Occipital lobe (tissue), 2 donors: ENCODE measurements around the gene ANO9. TPM values are rescaled to one million over a fixed set of nuclear protein-coding genes. Genes with fewer than 3 reads are reported as not detected.

ENCODE experiments used
- DNase-seq: peaks from one replicate; lab custom pipeline; 2025; lab: John Stamatoyannopoulos, UW
- total RNA-seq: library from RNA; depleted of rRNA; stranded (reverse); fragments of >200 nt; gene quantifications from one replicate; pipeline ENCODE4 v1.2.3, GENCODE V29; 2014

The ANO9 gene
- total RNA-seq, 1 donor from 2014 or later = not detected

DNA sequence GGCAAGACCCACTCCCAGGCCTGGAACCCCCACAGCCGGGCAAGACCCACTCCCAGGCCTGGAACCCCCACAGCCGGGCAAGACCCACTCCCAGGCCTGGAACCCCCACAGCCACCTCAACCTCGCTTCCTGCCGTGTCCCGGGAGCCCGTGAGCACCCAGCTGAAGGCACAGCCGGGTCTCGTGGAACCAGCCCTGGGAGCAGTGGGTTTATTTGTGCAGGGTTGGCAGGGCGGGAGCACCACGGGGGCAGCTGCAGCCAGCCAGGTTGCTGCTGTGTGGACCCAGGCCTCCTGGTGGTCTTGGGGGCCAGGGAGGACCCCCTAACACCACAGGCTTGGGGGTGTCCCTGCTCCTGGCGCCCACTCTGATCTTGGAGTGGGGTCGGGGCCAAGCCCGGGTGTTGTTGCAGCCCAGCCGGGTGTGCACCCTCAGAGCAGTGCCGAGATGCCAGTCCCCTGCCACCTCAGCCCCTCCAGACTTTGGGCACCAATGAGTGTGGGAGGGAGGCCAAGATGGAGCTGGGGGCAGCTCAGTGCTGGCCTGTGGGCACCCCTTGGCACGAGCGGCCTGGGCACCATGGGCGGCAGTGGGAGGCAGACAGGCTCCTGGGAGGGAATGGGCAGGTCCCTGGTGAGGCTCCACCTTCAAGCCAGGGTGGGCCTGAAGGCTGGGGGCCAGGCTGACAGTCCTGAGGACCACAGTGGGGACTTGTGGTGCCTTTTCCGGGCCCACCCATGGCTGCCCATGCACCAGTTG is 56.0 kb downstream of the ANO9 start:
- DNase-seq = no peak

DNA sequence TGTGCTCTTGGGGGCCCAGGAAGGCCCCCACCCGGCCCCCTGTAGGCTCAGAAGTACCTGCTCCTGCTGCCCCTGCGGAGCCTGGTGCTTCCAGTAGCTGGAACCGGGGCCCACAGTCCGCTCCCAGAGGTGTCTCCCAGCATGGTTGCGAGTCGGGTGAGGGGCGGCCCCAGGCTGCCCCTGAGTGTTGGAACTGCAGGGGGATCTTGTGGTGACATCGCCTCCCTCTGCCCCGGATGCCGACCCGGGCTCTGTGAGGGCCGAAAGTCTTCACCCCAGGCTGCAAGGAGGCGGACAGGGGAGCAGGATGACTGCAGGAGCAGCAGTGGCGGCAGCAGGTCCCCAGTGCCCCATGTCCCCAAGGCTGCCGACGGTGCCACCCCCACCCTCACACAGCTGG is 57.3 kb downstream of the ANO9 start:
- DNase-seq = no peak

DNA sequence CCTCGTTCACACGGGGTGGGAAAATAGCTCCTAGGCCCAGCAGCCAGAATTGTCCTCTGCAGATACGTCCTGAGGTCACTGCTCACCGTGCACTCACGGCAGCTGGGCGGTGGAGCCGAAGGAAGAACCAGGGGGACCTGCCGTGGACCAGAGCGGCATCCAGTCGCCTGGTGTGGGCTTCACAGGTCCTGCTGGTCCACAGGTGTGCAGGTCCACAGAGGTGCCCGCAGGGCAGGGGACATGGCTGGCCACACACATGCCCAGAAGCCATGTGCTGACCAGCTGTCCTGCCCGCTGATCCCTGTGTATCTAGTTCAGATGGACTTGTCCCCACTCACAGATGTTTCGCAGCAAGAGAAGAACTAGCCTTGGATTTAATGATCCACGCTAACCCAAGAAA is 58.4 kb downstream of the ANO9 start:
- DNase-seq = no peak

DNA sequence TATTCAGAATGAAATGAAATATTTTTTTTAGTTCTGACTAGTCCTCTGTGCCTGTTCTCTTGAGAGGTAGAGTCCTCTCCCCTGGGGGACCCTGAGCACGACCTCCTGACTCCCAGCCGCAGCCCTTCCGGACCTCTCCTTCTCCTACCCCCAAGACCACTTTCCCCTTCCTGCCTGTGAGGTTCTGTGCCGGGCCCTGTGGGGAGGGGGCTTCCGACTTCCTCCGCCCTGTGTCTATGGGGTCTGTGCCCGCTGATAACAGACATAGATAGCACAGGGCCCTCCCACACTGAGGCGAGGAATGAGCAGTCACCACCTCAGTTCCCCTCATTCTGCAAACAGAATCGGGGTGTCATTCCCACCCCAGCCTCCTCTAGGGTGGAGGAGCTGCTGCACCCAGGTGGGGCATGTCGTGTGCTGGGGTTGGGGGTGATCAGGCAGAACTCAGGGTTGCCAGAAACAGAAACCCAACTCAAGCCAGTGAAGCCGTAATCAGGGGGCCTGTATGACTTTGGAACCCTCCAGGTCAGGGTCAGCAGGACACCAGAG is 59.7 kb downstream of the ANO9 start:
- DNase-seq = no peak

DNA sequence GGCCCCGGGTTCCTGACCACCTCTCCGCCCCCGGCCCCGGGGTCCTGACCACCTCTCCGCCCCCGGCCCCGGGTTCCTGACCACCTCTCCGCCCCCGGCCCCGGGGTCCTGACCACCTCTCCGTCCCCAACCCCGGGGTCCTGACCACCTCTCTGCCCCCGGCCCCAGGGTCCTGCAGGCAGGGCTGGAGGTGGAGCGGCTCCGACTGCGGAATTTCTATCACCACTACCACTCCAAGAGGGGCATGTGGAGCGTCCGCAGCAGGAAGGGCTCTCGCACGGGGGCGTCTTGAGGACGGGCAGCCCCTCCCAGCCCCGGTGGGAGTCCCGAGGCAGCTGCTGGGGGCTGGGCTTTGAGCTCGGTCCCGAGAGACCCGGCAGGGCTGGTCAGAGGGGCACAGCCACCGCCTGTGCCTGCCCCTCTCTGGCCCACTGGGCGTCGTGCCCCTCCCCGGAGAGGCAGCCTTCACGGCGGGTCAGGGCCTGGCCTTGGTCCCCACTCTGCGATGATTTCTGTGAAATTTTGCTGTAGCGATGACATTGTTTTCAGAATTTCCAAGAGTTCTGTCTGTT is 60.2 kb downstream of the ANO9 start:
- no peak for DNase-seq

DNA sequence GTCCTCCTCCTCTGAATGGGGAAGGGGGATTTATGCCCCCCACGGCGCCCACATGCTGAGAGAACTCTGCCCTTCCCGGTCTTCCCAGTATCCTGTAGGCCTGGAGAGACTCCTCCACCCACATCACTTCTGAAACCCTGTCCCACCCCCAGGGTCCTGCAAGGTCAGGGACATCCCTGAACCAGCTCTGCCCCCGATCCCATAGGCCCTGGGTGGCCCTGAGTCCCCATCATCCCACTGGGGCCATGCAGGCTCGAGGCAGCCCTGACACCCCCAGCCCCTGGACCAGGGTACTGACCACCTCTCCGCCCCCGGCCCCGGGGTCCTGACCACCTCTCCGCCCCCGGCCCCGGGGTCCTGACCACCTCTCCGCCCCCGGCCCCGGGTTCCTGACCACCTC is 60.8 kb downstream of the ANO9 start:
- no peak for DNase-seq

DNA sequence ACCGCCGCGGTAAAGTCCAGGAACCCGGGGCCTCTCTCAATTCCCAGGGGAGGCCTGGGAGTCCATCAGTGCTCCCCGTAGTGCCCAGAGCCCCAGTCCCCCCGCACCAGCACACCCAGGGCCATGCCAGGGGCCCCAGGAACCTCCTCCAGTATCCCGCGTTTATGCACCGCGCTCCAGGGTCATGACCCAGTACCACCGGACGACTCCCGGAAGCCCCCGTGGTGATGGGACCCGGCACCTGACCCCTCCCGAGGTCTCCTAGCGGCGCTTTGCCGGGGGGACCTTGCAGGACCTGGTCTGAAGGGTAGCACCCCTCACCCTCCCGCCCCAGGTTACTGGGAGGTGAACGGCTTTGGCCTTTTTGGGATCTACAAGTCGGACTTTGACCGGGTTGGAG is 61.3 kb downstream of the ANO9 start:
- no peak for DNase-seq

DNA sequence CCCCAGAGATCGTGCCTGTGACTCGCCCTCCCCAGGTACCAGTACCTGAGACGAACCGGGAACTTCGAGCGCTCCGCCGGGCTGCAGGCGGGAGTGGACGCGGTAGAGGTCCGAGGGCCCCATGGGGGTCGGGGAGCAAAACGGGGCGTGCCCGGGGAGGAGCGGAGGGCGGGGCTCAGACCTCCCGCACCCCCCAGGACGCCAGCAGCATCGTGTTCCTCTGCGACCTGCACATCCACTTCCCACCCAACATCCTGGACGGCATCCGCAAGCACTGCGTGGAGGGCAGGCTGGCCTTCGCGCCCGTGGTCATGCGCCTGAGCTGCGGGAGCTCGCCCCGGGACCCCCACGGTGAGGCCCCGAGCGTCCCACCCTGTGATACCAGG is 61.7 kb downstream of the ANO9 start:
- DNase-seq = no peak

DNA sequence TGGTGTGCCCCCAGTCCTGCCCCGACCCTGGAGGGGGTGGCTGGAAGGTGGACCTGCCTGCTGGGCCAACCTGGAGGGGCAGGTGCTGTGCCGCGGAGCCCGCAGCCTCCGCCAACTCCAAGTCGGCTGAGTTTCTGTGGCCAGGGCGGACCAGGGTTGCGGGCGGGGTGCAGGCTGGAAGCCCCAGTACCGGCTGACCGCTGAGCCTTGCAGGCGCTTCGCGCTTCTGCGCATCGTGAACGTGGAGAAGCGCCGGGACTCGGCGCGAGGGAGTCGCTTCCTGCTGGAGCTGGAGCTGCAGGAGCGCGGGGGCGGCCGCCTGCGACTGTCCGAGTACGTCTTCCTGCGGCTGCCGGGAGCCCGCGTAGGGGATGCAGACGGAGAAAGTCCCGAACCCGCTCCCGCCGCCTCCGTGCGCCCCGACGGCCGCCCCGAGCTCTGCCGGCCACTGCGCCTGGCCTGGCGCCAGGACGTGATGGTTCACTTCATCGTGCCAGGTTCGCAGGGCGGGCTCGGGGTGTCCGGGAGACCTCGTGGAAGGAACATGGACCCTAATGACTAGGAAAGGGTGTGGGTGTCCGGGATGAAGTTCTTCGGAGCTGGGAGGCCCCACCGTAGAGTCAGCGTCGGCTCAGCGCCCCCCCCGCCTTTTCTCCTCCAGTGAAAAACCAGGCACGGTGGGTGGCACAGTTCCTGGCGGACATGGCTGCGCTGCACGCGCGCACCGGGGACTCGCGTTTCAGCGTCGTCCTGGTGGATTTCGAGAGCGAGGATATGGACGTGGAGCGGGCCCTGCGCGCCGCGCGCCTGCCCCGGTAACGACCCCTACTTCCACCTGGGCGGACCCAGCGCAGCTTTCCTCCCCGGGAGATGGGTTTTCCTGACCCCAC is 62.4 kb downstream of the ANO9 start:
- no peak for DNase-seq

DNA sequence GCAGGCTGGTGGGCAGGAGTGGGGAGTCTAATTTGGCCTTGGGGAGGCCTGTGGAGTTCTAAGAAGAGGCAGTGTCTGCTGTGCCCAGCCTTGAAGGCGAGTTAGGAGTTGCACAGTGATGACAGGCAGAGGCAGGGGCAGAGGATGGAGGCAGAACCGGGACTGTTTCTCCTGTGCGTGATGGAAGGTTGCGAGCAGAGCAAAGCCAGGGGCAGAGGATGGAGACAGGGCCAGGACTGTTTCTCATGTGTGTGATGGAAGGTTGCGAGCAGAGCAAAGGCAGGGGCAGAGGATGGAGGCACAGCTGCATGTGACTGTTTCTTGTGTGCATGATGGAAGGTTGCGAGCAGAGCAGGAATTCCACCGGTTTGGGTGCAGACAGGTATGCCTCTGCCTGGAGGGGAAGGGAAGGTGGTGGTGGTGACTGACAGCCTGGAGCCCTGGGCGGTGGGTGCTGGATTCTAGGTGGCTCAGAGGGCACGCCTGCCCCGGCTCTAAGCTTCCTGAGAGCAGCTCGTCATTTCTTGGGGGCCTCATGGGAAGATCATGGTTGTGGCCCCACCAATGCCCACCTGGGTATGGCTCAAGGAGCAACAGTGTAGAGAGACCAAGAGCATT is 63.8 kb downstream of the ANO9 start:
- no peak for DNase-seq

DNA sequence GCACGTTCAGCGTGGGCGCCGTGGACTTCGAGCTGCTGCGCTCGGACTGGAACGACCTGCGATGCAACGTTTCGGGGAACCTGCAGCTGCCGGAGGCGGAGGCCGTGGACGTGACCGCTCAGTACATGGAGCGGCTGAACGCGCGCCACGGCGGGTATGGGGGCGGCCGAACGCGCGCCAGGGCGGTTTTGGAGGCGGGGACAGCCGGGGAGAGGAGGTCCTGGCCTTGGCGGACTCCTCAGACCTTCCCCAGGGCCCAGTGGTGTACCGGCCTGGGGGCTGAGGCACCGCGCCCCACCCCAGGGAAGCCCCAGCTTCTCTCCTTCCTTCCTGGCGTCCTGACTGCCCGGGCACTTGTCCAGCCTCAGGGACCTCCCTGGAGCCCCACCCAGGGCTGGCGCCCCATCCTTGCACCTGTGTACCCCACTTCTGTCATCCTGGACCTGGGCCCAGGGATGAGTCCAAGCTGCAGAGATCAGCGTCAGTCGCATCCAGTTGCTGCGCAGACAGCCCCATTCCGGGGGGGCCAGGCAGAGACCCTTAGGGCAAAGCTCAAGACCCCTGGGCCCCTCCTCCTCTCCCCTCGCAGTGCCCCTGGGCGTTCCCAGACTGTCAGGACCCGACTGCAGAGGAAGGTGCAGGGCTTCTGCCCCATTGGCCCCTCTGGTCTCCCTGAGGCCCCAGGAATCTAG is 64.5 kb downstream of the ANO9 start:
- no peak for DNase-seq

DNA sequence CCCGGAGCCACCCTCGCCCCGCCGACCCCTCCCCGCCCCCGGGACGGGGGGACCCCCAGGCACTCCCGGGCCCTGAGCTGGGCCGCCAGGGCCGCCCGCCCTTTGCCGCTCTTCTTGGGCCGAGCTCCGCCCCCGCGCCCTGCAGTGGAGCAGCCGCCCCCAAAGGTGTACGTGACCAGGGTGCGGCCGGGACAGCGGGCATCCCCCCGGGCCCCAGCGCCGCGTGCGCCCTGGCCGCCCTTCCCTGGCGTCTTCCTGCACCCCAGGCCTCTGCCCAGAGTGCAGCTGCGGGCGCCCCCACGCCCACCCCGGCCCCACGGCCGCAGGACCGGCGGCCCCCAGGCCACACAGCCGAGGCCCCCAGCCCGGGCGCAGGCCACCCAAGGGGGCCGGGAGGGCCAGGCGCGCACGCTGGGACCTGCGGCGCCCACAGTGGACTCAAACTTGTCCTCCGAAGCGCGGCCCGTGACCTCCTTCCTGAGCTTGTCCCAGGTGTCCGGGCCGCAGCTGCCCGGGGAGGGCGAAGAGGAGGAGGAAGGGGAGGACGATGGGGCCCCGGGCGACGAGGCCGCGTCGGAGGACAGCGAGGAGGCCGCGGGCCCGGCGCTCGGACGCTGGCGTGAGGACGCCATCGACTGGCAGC is 65.2 kb downstream of the ANO9 start:
- no peak for DNase-seq

DNA sequence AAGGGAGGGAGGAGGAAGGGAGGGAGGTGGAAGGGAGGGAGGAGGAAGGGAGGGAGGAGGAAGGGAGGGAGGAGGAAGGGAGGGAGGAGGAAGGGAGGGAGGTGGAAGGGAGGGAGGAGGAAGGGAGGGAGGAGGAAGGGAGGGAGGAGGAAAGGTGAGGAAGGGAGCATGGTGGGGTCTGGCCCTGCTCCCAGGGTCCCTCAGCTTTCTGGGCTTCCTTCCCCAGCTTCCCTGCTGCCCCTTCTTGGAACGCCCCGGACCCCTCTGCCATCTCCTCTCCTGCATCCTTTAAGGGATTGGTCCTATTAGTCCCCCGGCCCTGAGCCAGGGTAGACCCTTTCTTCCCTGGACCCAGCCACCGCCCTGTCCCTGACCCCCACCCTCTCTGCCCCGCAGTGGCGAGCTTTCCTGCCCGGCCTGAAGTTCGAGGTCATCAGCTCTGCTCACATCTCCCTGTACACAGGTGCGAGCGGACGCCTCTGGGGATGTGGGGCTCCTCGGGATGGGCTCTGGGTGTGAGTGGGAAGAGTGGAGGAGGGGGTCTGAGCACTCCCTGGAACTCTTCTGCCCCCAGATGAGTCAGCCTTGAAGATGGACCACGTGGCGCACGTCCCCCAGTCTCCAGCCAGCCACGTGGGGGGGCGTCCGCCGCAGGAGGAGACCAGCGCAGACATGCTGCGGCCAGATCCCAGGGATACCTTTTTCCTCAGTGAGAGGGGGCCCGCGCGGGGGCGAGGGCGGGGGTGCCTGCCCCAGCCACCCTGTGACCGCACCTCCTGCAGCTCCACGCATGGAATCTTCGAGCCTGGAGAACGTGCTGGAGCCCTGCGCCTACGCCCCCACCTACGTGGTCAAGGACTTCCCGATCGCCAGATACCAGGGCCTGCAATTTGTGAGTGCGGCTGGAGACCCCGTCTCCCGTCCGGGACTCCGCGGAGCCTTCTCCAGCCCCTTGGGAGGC is 66.5 kb downstream of the ANO9 start:
- no peak for DNase-seq

DNA sequence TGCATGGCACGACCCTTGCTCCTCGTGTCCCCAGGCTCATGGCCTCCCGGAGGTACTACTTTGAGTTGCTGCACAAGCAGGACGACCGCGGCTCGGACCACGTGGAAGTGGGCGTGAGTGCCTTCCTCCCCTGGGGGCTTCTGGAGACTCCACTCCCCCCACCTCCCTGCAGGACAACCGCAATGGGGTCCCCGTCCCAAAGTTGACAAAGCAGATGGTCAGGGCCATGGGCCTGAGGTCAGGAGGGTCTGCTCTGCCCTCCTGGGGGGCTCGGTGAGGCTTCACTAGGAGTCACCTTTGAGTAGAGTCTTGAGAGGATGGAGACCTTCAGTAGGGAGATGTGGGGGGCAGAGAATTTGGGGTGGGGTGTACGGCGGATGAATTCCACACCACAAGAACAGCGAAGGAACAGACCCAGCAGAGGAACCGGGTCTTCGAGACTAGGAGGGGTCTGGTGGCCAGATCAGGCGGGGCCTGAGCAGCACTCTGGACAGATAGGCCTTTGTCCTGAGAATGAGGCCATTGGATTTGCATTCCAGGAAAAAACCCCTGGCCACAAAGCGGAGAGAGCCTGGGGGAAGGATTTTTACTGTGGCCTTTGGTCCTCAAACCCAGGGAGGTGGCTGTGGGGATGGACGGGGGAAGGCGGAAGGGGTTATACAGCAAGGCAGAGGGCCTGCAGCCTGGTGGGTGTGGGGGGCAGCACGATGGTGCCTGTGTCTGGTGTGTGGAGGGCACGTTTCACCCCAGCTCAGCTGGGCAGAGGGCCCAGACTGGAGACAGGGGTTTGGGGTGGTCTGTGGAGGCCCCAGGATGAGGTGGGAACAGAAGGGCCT is 67.9 kb downstream of the ANO9 start:
- DNase-seq = no peak

DNA sequence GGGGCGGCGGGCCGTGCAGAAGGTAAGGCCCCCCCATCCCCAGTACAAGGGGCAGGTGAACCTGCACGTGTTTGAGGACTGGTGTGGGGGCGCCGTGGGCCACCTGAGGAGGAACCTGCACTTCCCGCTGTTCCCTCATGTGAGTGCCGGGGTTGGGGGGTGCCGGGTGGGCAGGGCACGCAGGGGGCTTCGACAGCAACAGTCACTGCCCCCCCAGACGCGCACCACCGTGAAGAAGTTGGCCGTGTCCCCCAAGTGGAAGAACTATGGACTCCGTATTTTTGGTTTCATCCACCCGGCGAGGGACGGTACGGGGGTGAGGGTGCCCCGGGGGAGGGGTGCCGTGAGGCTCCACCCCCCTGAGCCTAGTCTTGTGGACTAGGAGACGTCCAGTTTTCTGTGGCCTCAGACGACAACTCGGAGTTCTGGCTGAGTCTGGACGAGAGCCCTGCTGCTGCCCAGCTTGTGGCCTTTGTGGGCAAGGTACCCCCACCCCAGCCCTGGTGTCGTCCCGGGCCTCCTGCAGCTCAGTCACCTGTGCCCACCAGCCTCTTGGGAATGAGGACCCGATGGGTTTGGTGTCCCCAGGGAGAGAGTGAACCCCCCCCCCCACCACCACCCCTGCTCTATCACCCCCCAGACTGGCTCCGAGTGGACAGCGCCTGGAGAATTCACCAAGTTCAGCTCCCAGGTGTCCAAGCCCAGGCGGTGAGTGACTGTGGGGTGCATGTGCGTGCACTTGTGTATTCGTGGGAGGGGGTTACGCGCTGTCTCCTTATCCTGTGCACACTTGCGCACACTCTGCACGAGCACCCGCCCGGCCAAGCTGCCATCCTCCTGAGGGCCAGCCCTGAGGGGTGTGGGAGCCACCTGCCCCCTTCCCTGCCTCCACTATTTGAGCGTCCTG is 68.7 kb downstream of the ANO9 start:
- DNase-seq = no peak

DNA sequence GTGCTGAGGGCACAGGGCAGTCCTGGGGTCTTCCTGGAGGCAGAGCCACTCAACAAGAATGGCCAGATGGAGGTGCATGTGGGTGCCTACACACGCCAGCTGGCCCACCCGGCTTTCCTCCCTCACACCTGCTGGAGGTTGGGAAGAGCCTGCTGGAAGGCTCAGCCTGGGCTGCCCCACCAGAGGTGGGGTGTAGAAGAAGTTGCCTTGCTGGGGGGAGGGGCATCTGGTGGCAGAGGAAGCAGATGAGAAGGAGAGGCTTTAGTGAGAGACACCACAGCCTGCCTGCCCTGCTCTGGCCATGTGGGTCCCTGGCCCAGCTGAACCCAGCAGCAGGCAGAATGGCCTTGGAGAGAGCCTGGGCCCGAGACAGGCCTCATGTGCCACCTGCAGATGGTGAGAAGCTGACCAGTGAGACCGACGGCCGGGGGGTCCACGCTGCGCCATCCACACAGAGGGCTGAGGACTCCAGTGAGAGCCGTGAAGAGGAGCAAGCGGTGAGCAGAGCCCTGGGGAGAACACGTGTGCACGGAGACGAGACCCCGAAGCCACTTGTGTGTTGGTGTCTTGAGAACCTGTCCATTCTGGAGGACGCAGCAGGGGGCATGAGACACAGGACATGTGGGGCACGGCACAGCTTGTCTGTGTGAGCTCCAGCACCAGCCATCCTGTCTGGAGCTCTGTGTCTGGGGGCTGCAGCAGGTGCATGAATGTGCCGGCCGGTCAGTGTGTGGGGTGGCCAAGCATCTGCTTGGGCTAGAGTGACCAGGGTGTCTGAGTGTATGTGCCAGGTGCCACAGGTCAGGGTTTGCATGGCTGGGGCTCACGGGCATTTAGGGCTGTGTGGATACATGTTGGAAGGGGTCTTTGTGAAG is 69.9 kb downstream of the ANO9 start:
- no peak for DNase-seq

DNA sequence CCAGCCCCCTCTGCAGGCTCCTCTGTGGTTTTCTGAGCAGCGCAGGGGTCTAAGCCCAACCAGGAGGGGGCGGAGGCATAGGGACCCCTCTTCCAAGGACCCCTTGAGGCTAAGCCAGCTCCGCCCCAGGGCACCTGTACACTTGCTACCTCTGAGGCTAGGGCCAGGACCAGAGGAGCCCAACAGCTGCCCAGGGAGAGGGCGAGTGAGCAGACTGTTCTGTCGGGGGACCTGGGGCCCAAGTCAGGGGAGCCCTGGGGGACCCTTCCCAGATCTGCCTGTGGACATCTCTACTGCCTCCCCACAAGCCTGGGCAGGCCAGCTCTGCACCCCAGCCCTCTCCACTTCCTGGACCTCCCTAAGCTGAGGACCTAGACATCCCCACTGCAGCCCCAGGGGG is 70.8 kb downstream of the ANO9 start:
- DNase-seq = no peak
